ENCODE results near the gene NLGN4X.

Gene NLGN4X

DNA sequence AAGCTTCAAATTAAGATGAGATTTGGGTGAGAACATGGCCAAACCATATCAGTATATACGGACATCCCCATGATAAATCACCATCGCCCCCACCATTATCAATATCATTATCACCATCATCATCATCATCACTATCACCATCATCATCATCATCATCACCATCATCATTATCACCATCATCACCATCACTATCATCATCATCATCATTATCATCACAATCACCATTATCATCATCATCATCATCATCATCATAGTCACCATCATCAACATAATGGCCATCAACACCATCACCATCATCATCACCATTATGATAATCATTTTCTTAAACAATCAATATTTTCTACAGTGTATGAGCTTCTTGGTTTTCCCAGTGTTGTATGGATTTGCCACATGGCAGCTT, 360.9 kb downstream of the NLGN4X start:
- no peak for DNase-seq (ENCODE audit: low read depth in 2 of 2)

DNA sequence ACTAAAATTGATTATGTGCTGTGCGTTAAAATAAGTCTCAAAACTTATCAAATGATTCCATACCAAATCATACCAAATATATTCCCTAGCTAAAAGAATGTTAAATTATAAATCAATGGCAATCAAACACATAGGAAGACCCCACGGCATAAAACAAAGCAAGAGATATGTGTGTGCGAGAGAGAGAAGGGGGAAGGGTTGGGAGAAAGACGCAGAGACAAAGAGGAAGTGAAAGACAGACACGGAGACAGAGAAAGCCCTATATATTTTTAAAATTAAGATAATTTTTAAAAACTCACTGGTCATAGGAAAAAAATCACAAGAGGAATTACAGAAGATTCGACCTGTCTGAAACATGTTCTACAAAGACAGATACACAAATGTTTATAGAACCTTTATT, 371.4 kb downstream of the NLGN4X start:
- no peak for DNase-seq (ENCODE audit: low read depth in 2 of 2)

DNA sequence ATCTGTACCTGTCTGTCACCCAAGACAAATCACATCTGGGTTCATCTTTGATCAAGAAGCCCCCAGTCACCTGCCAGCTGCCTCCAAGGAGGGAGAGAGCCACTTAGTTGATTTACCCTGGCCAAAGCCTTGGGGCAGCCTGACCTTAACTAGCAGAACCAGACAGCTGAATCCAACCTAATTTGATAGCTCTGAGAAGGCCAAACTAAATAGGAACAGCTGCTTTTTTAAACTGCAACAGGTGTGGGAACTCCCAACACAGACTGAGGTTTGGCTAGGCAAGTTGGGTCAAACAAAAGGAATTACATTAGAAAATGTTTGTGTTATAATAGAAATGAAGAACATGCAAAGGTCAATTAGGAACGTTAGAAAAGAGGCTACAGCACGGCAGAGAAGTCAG, 375.7 kb downstream of the NLGN4X start:
- no peak for DNase-seq (ENCODE audit: low read depth in 2 of 2)

DNA sequence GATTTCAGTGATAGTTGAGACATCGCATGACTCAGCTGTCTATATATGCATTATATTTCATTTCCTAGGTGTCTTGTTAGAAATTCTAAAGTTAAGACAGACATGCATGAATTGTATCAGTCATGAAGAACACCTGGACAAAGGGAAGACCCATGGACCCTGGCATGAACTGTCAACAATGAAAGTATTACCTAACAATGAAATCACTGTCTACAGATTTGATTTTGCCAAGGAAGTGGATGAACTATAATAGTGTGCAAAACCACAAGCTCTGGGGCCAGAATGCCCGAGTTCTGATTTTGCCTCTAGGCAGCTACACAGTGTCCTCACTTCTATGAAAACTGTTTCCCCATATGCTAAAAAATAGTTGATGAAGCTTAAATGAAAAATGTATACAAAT, 386.1 kb downstream of the NLGN4X start:
- no peak for DNase-seq (ENCODE audit: low read depth in 2 of 2)

Measured in fibroblast of skin of left quadriceps (primary cell).